GM19372 (cell line): ENCODE measurements around the gene ACTN3.
"Not testable (repeated sequence)": the region's sequence is repeated elsewhere in the genome, so short reads cannot be mapped to it uniquely, and the experiment has no call there.

Experiments used
- ATAC-seq: cut with Tn5 transposase; IDR thresholded peaks from one replicate; pipeline ENCODE4 v1.9.1; 2021; ENCODE audit warnings: mild to moderate bottlenecking, low read depth, moderate library complexity; ENCODE audit not compliant: unreplicated experiment

Gene ACTN3

GRCh38 chr11:66543263-66544107, 3.2 kb upstream of the ACTN3 start:
- no peak for ATAC-seq

- not testable (repeated sequence) for ATAC-seq
Measured at GRCh38 chr11:66544952-66545351, 1.8 kb upstream of the ACTN3 start.

- ATAC-seq: peak; percentile 90
Measured at GRCh38 chr11:66545701-66546367, 869 bp upstream of the ACTN3 start, which contains the start of gene ZDHHC24. ZDHHC24 (minus strand) TSS chr11:66546048; CDS start chr11:66546003, 45 bp downstream.

- no peak for ATAC-seq
Measured at GRCh38 chr11:66546966-66547661, 411 bp downstream of the ACTN3 start.

- no peak for ATAC-seq
Measured at GRCh38 chr11:66547662-66548009, 933 bp downstream of the ACTN3 start.

- no peak for ATAC-seq
Measured at GRCh38 chr11:66548041-66548440, 1.3 kb downstream of the ACTN3 start.

- no peak for ATAC-seq
Measured at GRCh38 chr11:66548774-66549630, 2.3 kb downstream of the ACTN3 start.

- ATAC-seq: no peak
Measured at GRCh38 chr11:66549696-66550095, 3.0 kb downstream of the ACTN3 start.

GRCh38 chr11:66550887-66551286, 4.2 kb downstream of the ACTN3 start:
- ATAC-seq: no peak

- no peak for ATAC-seq
Measured at GRCh38 chr11:66554602-66555001, 7.9 kb downstream of the ACTN3 start.

- ATAC-seq: no peak
Measured at GRCh38 chr11:66555416-66555815, 8.7 kb downstream of the ACTN3 start.

- no peak for ATAC-seq
Measured at GRCh38 chr11:66556086-66556485, 9.4 kb downstream of the ACTN3 start.

- ATAC-seq: no peak
Measured at GRCh38 chr11:66557733-66558326, 11.1 kb downstream of the ACTN3 start.

- no peak for ATAC-seq
Measured at GRCh38 chr11:66559142-66559865, 12.6 kb downstream of the ACTN3 start.

- no peak for ATAC-seq
Measured at GRCh38 chr11:66559866-66560676, 13.4 kb downstream of the ACTN3 start.

- ATAC-seq: no peak
Measured at GRCh38 chr11:66561178-66561974, 14.7 kb downstream of the ACTN3 start.

GRCh38 chr11:66561975-66562248, 15.2 kb downstream of the ACTN3 start:
- ATAC-seq: no peak

GRCh38 chr11:66562275-66562674, 15.6 kb downstream of the ACTN3 start:
- ATAC-seq: no peak
